HK-2 (cell line): ENCODE results near the gene CRY1.
"Not testable (repeated sequence)": the region's sequence is repeated elsewhere in the genome, so short reads cannot be mapped to it uniquely, and the experiment has no call there.

Experiments
- DNase-seq: peaks from one replicate; pipeline ENCODE4 v3.0.0-alpha.2; 2018; ENCODE audit not compliant: unreplicated experiment

CRY1 gene

DNA sequence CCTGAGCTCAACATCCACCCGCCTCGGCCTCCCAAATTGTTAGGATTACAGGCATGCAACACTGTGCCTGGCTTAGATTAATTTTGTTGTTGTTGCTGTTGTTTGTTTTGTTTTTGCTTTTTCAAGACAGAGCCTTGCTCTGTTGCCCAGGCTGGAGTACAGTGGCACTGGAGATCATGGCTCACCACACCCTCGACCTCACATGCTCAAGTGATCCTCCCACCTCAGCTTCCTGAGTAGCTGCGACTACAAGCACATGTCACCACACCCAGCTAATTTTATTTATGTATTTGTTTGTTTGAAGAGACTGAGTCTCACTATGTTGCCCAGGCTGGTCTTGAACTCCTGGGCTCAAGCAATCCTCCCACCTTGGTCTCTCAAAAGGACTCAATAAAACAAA is 26.7 kb downstream of the CRY1 start:
- no peak for DNase-seq

DNA sequence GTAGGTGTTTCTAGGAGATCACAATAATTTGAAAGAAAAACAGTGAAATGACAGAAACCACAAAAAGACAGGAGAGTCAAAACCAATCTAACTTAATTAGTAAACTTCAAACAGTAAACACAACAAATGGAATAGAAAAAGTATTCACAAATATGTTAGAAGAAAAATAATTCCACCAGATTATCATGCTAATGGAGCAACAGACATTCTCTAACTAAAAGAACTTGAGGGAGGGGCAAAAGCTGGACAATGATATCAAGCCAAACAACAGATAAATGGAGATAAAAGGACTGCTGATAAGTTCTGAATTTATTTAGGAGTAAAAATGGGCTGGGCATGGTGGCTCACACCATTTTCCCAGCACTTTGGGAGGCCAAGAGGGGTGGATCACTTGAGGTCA is 28.7 kb downstream of the CRY1 start:
- DNase-seq = no peak

DNA sequence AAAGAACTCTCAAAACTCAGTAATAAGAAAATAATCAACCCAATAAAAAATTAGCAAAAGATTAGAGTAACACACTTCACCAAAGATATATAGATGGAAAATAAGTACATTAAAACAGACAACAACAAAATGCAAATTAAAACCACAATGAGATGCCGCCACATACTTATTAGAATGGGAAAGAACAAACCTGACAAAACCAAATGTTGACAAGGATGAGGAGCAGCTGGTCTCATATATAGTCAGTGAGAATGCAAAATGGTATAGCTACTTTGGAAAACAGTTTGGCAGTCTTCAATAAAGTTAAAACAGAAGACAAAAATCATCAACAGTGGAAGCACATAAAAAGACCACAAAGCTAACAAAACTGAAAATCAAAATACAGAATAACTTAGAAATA is 29.1 kb downstream of the CRY1 start:
- no peak for DNase-seq

DNA sequence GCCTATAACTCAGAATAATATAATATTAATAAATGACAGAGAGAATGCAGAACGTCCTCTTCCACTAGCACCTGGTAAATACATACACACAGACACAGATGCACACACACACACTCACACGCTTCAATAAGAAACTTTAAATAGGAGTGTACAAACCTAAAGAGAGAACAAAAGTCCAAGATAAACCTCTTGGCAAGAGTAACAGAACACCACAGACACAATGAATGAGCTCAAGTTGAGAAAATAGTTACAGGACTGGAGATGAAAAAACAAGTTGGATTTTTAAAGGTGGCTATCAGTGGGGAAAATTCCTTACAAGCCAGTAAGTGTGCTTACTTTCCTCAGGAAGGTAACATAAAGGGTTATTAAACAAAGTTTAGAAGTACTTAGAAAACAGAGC is 35.2 kb downstream of the CRY1 start:
- no peak for DNase-seq

DNA sequence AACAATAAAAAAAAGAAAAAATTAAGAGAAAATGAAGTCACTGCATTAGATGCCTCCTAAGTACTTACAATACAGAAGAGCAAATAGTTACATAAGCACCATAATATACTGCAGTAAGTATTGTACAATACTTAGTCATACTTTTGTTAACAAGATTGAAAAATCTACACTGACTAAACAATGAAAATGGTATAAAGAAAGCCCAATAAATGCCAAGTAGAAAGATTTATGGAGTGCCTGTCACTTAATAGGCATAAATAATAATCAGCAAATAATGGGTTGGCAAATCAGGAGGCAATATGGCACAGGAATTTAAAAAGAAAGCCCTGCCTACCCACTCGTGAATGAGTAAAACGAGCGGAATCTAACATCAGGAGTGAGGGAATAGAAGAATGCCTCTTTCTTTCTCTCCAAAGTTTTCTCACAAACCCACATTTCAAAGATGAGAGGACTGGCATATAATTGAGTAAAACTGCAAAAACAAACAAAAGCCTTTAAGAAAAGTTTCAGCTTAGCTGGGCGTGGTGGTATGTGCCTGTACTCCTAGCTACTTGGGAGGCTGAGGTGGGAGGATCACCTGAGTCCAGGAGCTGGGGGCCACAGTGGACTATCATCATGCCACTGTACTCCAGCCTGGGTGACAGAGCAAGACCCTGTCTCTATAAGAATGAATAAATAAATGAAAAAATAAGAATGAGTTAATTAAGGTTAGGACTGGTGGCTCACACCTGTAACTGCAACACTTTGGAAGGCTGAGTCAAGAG is 36.1 kb downstream of the CRY1 start:
- no peak for DNase-seq

DNA sequence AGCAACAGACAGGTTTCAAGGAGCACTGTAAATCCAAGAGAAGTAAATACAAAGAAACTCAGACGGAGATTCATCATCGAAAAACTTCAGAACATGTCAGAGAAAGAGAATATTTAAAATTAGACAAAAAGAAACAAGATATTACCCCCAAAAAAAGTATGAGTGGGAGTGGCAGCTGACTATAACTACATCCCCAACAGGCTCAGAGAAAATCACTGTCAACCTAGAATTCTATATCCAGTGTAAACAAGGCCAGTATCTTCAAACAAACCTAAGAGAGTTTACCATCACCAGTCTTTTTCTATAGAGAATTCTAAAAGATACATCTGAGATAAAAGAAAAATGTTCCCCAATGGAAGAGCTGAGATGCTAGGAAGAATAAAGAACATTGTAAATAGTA is 39.6 kb downstream of the CRY1 start:
- DNase-seq = no peak

DNA sequence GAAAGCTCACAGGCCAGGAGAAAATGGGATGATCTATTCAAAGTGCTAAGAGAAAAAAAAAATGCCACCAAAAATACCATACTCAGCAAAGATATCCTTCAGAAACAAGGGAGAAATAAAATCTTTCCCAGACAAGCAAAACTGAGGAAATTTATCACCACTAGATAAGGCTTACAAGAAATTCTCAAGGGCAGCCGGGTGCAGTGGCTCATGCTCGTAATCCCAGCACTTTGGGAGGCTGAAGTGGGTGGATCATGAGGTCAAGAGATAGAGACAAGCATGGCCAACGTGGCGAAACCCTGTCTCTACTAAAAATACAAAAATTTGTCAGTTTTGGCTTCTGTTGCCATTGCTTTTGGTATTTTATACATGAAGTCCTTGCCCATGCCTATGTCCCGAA is 48.2 kb downstream of the CRY1 start:
- no peak for DNase-seq

DNA sequence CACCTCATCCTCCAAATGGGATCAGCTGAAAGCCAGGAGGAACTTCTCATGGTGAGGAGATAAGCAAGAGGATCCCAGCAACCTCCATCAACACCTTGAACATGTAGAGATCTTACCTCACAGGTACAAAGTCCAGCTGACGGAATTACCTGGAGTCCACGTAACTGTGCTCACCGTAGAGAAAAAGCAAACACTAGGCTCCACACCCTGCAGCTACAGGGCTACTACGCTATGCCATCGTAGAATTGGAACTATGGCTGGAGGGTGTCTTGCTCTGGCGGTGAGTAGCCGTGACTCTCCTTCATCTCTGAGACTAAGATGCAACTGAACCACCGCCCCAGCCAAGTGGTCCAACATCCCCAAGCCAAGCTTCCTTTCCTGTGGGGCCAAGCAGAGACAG is 50.5 kb downstream of the CRY1 start:
- DNase-seq = no peak

DNA sequence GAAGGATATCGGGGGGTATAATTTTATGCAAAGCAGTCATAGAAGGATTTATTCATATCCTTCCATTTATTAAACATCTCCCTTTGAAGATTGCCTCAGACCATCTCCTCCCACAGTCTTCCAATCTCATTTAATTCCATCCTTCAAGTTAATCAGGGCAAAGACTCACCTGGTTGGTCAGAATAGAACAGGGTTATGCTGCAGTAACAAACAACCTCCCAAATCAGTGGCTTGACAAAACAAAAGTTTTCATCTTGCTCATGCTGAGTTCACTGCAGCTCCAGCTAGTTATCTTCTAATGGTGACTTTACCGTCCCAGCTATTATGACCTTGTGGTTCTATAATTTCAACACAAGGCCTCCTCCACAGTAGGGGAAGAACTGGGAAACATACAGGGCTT is 57.6 kb downstream of the CRY1 start:
- DNase-seq = no peak

DNA sequence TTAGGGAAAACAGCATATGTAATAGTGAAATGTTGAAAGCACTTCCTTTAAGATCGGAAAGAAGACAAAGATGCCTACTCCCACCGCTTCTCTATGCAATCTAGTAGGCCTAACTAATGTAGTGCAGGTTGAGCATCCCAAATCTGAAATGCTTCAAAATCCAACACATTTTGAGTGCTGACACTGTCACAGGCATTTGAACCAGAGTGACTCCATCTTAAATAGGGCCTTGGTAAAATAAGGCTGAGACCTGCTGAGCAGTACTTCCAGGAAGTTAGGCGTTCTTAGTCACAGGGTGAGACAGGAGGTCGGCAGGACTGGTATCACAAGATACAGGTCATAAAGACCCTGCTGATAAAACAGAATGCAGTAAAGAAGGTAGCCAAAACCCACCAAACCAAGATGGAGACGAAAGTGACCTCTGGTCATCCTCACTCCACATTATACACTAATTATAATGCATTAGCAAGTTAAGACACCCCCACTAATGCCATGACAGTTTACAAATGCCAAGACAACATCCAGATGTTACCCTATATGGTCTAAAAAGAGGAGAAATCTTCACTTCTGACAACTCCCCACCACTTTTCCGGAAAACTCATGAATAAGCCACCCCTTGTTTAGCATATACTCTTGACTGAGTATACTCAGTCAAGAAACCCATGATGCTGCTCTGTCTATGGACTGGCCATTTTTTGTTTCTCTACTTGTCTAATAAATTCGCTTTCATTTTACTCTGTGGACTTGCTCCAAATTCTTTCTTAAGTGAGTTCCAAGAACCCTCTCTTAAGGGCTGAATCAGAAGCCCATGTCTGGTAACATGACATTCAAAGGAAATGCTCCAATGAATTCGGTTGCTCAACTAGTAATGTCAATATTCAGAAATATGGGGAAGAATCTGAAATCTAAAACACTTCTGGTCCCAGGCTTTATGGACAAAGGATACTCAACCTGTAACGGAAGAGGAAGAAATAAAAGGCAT is 59.3 kb downstream of the CRY1 start:
- DNase-seq = no peak

DNA sequence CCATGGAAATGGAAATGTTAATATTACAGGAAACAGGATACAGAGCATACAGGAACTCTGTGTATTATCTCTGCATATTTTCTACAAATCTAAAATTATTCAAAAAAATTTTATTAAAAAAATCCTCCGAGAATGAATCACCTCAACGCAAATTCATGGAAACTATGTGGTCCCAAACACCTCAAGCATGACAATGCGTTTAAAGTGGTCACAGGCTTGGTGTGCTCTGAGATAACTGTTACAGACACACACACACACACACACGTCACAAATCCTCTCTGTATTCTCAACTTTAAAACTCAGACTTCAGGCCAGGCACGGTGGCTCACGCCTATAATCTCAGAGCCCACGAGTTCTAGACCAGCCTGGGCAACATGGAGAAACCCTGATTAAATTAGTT is 61.1 kb downstream of the CRY1 start:
- no peak for DNase-seq

DNA sequence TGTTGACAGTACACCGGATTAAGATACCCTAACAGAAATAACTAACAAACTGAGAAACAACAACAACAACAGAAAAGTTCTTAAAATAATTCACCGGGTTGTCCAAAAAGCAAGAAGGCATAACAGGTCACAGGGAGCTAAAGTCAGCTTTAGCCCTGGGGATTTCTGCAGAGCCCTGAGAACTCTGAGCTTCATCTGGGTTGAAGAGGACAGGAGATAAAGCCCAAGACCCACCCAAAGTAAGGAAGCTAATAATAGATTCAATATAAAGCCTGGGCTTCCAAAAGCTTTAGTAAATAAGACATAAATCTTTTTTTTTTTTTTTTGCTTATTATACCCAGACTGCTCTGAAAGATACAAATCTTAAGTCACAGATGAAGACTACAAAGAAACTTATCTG is 62.3 kb downstream of the CRY1 start:
- no peak for DNase-seq

DNA sequence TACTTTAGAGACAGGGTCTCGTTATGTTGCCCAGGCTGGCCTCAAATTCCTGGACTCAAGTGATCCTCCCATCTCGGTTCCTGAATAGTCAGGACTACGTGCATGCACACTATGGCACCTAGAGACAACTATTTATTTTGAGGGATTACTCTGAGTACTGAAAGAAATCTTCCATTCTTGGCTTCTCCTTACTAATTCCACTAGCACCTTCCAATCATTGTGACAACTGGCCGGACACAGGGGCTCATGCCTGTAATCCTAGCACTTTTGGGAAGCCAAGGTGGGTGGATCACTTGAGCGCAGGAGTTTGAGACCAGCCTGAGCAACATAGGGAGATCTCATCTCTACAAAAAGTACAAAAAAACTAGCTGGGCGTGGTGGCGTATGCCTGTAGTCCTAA is 64.3 kb downstream of the CRY1 start:
- DNase-seq = no peak

DNA sequence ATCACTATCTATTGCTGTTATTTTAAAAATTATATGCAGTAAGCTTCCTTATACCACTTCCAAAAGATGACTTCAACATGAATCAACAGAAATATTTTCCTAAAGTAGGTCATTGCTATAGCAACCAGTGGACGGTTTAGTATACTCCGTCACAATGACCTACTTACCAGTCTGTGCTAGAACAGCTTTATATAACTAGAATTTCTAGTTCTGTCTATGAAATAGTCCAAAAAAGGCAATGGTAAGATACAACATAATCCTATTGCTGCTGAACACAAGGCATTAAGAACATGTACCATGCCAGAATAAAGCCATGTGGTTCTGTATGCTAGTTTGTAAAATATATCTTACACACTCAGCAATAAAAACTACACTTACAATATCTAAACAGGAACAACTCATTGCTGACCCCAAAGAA is 65.7 kb downstream of the CRY1 start:
- no peak for DNase-seq

DNA sequence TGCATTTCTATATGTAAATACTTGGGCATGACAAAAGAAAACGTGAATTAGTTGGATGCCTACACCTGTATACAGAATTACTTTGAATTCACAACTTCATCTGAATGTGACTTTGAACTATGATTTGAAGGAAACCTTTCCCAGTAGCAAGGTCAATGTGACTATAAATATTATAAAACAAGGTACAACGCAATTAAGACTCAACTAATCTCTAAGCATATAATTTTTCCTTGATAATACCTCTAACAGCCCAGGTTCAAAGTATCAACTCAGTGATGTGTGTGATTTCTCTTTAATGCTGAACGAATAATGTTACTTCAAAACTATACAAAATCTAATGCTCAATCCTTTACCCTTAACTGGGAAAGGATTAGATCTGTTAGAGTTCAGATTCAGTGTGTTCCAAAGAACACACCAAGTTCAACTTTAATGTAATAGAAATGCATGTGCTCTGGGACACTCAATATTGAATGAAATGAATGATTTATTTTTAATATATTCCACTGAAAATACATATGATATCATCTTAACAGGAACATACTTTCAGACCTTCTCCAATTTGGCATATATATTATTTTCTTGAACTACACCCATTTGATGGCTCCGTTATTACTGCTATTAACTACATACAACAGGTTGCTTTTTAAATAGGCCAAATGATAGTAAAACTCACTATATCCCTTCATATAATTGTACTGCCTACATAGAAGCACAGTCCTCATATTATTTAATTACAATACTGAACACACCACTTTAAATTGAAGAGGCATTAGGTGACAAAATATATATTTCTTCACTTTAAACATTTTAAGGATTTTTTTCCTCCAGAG is 66.3 kb downstream of the CRY1 start:
- no peak for DNase-seq

DNA sequence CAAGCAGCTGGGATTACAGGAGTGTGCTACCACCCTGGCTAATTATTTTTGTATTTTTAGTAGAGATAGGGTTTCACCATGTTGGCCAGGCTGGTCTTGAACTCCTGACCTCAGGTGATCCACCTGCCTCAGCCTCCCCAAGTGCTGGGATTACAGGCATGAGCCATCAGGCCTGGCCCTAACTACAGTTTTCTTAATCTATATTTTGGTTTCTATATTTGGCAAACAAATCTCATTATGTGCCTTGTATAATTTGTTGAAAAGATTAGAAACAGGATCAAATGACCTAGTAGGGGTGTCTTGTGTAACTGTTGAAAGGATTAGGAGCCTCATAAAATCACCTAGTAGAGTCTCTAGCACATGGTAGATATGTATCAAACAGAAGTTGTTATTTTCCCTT is 67.0 kb downstream of the CRY1 start:
- DNase-seq = not testable (repeated sequence)

DNA sequence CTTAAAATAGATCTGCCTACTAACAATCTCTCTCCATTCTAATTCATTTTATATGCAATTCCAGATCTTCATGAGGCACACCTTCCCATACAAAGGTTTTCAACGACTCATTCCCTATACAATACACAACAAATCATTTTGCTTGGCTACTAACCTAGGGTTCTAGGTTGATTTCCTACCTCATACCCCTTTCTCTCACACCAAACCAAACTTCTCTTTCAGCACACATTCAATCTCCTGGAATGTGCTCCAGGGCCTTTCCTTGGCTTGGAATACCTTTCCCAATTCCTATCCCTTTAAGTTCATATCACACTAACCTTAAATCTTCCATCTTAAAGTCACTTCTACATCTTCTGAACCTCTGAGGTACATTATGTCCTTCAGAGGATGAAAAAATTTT is 67.7 kb downstream of the CRY1 start:
- no peak for DNase-seq

DNA sequence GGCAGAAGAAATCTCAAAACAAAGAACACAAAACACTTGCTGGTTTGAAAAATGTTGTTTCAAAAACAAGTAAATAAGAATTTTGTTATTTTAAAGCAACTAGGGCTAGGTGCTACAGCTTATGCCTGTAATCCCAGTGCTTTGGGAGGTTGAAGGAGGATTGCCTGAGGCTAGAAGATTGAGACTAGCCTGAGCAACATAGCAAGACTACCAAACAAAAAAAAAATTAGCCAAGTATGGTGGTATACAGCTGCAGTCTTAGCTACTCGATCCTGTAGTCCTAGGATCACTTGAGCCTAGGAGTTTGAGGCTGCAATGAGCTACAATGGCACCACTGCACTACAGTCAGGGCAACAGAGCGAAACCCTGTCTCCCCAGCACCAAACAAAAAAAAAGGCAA is 73.8 kb downstream of the CRY1 start:
- no peak for DNase-seq

DNA sequence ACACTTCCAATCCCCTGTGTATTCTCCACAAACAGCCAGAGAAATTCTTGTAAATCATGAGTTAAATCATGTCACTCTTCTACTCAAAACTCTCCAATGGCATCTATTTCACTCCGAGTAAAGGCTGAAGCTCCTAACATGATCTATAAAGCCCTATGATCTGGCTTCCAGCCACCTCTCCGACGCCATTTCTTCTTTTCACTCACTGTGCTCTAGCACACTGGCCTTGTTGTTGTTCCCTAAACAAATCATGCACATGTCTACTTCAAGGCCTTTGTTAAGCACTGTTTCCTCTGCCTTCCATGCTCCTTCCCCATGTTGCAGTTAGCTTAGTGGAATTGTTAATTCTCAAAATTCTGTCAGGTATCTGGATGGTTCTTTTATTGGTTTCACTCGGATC is 76.3 kb downstream of the CRY1 start:
- DNase-seq = no peak

DNA sequence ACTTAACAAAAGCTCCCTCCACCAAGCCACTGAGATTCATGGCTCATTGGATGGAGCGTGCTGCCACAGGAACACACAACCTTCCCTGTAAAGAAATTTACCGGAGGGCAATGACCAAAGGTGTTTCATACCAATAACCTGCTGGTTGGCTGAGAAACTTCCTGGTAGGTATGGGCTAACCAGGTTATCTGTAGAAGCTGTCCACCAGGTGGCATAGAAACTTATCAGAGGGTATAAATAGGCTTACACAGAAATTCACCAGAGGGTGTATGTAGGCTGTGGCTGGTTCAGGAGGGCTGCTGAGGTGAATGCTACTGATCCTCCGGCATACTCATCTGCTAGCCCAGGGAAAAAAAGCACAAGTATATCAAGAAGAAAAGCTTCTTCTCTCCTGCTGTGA is 79.3 kb downstream of the CRY1 start:
- no peak for DNase-seq

DNA sequence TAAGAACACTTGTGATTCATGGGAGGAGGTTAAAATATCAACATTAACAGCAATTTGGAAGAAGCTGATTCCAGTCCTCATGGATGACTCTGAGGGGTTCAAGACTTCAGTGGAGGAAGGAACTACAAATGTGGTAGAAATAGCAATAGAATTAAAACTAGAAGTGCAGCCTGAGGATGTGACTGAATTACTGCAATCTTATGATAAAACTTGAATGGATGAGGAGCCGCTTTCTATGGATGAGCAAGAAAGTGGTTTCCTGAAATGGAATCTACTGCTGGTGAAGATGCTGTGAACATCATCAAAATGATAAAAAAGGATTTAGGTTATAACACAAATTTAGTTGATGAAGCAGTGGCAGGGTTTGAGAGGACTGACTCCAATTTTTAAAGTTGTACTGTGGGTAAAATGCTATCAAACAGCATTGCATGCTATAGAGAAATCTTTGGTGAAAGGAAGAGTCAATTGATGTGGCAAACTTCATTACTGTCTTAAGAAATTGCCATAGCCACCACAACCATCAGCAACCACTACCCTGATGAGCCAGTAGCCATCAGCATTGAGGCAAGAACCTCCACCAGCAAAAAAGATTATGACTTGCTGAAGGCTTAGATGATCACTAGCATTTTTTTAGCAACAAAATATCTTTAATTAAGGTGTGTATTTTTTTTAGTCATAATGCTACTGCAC is 80.5 kb downstream of the CRY1 start:
- DNase-seq = no peak

DNA sequence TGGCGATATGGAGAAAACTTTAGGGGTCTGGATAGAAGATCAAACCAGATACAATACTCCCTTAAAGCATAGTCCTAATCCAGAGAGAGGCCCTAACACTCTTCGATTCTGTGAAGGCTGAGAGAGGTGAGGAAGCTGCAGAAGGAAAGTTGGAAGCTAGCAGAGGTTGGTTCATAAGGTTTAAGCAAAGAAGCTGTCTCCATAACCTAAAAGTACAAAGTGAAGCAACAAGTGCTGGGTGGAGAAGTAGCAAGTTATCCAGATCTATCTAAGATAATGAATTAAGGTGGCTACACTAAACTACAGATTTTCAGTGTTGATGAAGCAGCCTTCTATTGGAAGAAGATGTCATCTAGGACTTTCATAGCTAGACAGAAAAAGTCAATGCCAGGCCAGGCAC is 81.8 kb downstream of the CRY1 start:
- no peak for DNase-seq
